Endothelial cell of umbilical vein (primary cell): ENCODE data around the gene NGFR. TPM values are rescaled to one million over a fixed set of nuclear protein-coding genes. Genes with fewer than 3 reads are reported as not detected.

Experiments
- BruUV-seq: library from RNA; stranded (reverse); fragments of 400-500 nt; replicated peaks from 2 replicates; lab custom pipeline; 2021; lab: Mats Ljungman, UMichigan
- CTCF ChIA-PET: fragments of 300-600, 350-600 bp; sonication (Branson Sonifier 250); formaldehyde crosslinking; loops from one replicate; lab custom pipeline; 2021; ENCODE audit warnings: antibody characterized with exemption, inconsistent platforms; lab: Charles Lee
- POLR2A ChIA-PET: fragments of 300-600, 350-600 bp; sonication (Branson Sonifier 250); formaldehyde crosslinking; loops from one replicate; lab custom pipeline; 2021; ENCODE audit warnings: antibody characterized with exemption, inconsistent platforms; lab: Charles Lee
- DNase-seq: peaks from one replicate; pipeline ENCODE4 v3.0.0-alpha.2; 2011; ENCODE audit warnings: low read depth, low spot score
- FAIRE-seq: peaks from 2 replicates; lab custom pipeline; 2011; peaks lifted over from hg19 to GRCh38; lab: Jason Lieb, UNC
- H2AFZ ChIP-seq: 2 replicates; pipeline ENCODE4 v1.6.0; 2012; ENCODE audit warnings: low read depth, low read length, control low read depth, inconsistent platforms
- H3K27ac ChIP-seq: 2 replicates; pipeline ENCODE4 v1.5.1; 2011; ENCODE audit warnings: low read depth, mild to moderate bottlenecking, control low read depth, low read length, moderate library complexity; ENCODE audit not compliant: insufficient read depth
- H3K27me3 ChIP-seq, 2 experiments: 2 replicates each; pipeline versions ENCODE4 v1.6.0 to v1.6.1; 2011; ENCODE audit warnings: low read length in 2 of 2, mixed read lengths in 1 of 2; ENCODE audit not compliant: control insufficient read depth in 2 of 2, insufficient read depth in 2 of 2
- H3K36me3 ChIP-seq, 2 experiments: 2 replicates in 1 of 2; 3 replicates in 1 of 2; pipeline ENCODE4 v1.5.1; 2011; ENCODE audit warnings: low read length in 2 of 2, mild to moderate bottlenecking in 1 of 2, moderate library complexity in 1 of 2; ENCODE audit not compliant: control insufficient read depth in 2 of 2, insufficient read depth in 2 of 2; ENCODE audit errors: extremely low read depth in 1 of 2
- H3K4me1 ChIP-seq: 3 replicates; pipeline ENCODE4 v1.5.1; 2011; ENCODE audit warnings: mild to moderate bottlenecking, low read length; ENCODE audit not compliant: control insufficient read depth, insufficient read depth; ENCODE audit errors: extremely low read depth
- H3K4me2 ChIP-seq: 2 replicates; pipeline ENCODE4 v1.6.1; 2011; ENCODE audit warnings: low read length, control low read depth, mixed read lengths; ENCODE audit not compliant: insufficient read depth
- H3K4me3 ChIP-seq, 3 experiments: fragments of 200-600 bp in 1 of 3; sonication (generic), shearing (Covaris generic) in 1 of 3; replicated peaks in 1 of 3; 2 replicates each; pipeline ENCODE4 v1.5.1; 2011 to 2016; ENCODE audit warnings: control low read depth in 3 of 3, low read length in 3 of 3, mild to moderate bottlenecking in 2 of 3, inconsistent platforms in 1 of 3, low read depth in 1 of 3, moderate library complexity in 1 of 3; ENCODE audit not compliant: insufficient read depth in 1 of 3
- H3K79me2 ChIP-seq: 2 replicates; pipeline ENCODE4 v1.6.0; 2012; ENCODE audit warnings: low read length, inconsistent platforms; ENCODE audit not compliant: control insufficient read depth, insufficient read depth
- H3K9ac ChIP-seq: replicated peaks from 2 replicates; pipeline ENCODE3; 2011; ENCODE audit warnings: low read length, control low read depth; ENCODE audit not compliant: insufficient read depth; ENCODE audit errors: extremely low read depth
- H3K9me1 ChIP-seq: replicated peaks from 3 replicates; pipeline ENCODE4 v1.6.0; 2011; ENCODE audit warnings: mild to moderate bottlenecking, low read length; ENCODE audit not compliant: control insufficient read depth, insufficient read depth; ENCODE audit errors: extremely low read depth
- H3K9me3 ChIP-seq: replicated peaks from 2 replicates; pipeline ENCODE4 v1.5.1; 2012; ENCODE audit warnings: low read length, inconsistent platforms; ENCODE audit not compliant: control insufficient read depth, insufficient read depth
- H4K20me1 ChIP-seq: replicated peaks from 2 replicates; pipeline ENCODE3; 2011; ENCODE audit warnings: mild to moderate bottlenecking, low read length; ENCODE audit not compliant: control insufficient read depth, insufficient read depth; ENCODE audit errors: extremely low read depth
- FOS ChIP-seq: IDR thresholded peaks from 2 replicates; pipeline ENCODE4 v1.6.1; 2011; ENCODE audit warnings: mild to moderate bottlenecking, low read length, moderate library complexity, borderline replicate concordance; ENCODE audit not compliant: insufficient read depth
- JUN ChIP-seq: IDR thresholded peaks from 2 replicates; pipeline ENCODE4 v1.6.1; 2011; ENCODE audit warnings: borderline replicate concordance, low read depth; ENCODE audit not compliant: insufficient read length, insufficient read depth
- MAX ChIP-seq: IDR thresholded peaks from 2 replicates; pipeline ENCODE4 v1.6.1; 2011; ENCODE audit not compliant: insufficient read depth, insufficient read length
- MYC ChIP-seq: IDR thresholded peaks from one replicate; pipeline ENCODE4 v1.6.1; 2011; ENCODE audit warnings: mild to moderate bottlenecking, low read depth, low read length
- POLR2A ChIP-seq: IDR thresholded peaks from 2 replicates; pipeline ENCODE4 v1.6.1; 2012; ENCODE audit warnings: low read depth, mild to moderate bottlenecking, control low read depth, low read length
- POLR2AphosphoS5 ChIP-seq: IDR thresholded peaks from 2 replicates; pipeline ENCODE4 v1.6.1; 2012; ENCODE audit warnings: low read depth, mild to moderate bottlenecking, control low read depth, low read length, moderate library complexity; ENCODE audit not compliant: insufficient read depth
- dilution Hi-C: fragments of 300-500 bp; cut with MboI; formaldehyde crosslinking; loops from one replicate; pipeline ENCODE4 v1.15.0; 2019; ENCODE audit warnings: low sequenced_read_pairs; ENCODE audit not compliant: extremely low pct_ligation_motif_present
- intact Hi-C: fragments of 100-400 bp; cut with micrococcal nuclease; formaldehyde crosslinking; loops from one replicate; pipeline ENCODE4 v1.10.0; 2022
- polyA plus RNA-seq, 4 experiments: library from polyadenylated mRNA; depleted of rRNA in 3 of 4; stranded (reverse) in 3 of 4; unstranded in 1 of 4; fragments of >200 nt; gene quantifications; 2 replicates each; pipeline versions ENCODE4 v1.2.1 to v1.2.3, GENCODE V29; 2011 to 2012; ENCODE audit warnings: missing spikeins in 1 of 4
- total RNA-seq: library from RNA; stranded (reverse); gene quantifications from 2 replicates; pipeline ENCODE4 v1.2.3, GENCODE V29; 2021

NGFR gene
- total and polyA plus RNA-seq, 2 donors (not counting 3 experiments of a cell fraction or from before 2014, with no cell fraction given): not detected

- Histone ChIP-seq H2AFZ (no peak overlapping the region), H3K79me2 (no peaks in the 10 kb centered on the region), H3K9me3 (no peaks in the 10 kb centered on the region), H3K4me2 (no peak overlapping the region), H3K9me1 (no peaks in the 10 kb centered on the region), H3K4me3 (no peak overlapping the region), H3K27me3 (peaks cover 2 to 6% of the 10 kb centered on the region in 2 experiments), H3K27ac (no peak overlapping the region), H3K4me1 (no peaks in the 10 kb centered on the region), H4K20me1 (no peaks in the 10 kb centered on the region), H3K36me3 (no peaks in the 10 kb centered on the region), H3K9ac (no peak overlapping the region)
- intact Hi-C loops: no loop called here
- TF ChIP-seq MAX (no peak), POLR2AphosphoS5 (no peak), FOS (no peak), JUN (no peak), MYC (no peak), POLR2A (no peak)
- BruUV-seq: no TSS peak
- CTCF ChIA-PET: interaction anchor here (1.0 to 2.5 kb wide), 4 partner anchors 16 to 35 kb away, joined by 3 to 7 read pairs (median 4); no protein-coding TSS in a partner anchor
- dilution Hi-C loops: no loop called here
- POLR2A ChIA-PET: no interaction called here
- FAIRE-seq (no peak), DNase-seq (no peak)
Observed at GRCh38 chr17:49522357-49522890, 27.3 kb downstream of the NGFR start.

DNA sequence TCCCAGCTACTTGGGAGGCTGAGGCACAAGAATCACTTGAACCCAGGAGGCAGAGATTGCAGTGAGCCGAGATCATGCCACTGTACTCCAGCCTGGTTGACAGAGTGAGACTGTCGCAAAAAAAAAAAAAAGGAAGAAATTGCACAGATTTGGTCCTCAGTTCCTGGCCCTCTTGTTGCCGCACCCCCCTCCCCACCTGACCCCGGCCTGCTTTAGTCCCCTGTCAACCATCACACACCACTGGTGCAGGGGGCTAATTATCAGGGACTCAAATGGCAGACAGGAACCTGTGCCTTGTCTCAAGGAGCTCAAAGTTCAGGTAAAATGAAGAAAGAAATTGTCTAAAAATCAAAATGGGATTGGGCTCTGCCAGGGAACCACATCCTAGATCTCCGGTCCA is 28.1 kb downstream of the NGFR start:
- Histone ChIP-seq H3K36me3 (no peaks in the 10 kb centered on the region), H4K20me1 (no peaks in the 10 kb centered on the region), H3K4me1 (no peaks in the 10 kb centered on the region), H2AFZ (no peak overlapping the region), H3K79me2 (no peaks in the 10 kb centered on the region), H3K27me3 (peaks cover 2 to 6% of the 10 kb centered on the region in 2 experiments), H3K9ac (no peak overlapping the region), H3K9me1 (no peaks in the 10 kb centered on the region), H3K27ac (no peak overlapping the region), H3K9me3 (no peaks in the 10 kb centered on the region), H3K4me3 (no peak overlapping the region), H3K4me2 (no peak overlapping the region)
- FAIRE-seq (no peak), DNase-seq (no peak)
- ChIA-PET CTCF (interaction anchor here (1.8 to 2.5 kb wide), 2 partner anchors 16 to 33 kb away, joined by 4 to 7 read pairs; no protein-coding TSS in a partner anchor), POLR2A (no interaction called here)
- TF ChIP-seq POLR2A: no peak
- BruUV-seq: no TSS peak
- intact Hi-C loops (no loop called here), dilution Hi-C loops (no loop called here)
